ENCODE data around the gene FABP2.
A peak's percentile ranks its signal among the peaks of the same experiment; 100 is the strongest.
"Not testable (repeated sequence)": the region's sequence is repeated elsewhere in the genome, so short reads cannot be mapped to it uniquely, and the experiment has no call there.

FABP2 gene

DNA sequence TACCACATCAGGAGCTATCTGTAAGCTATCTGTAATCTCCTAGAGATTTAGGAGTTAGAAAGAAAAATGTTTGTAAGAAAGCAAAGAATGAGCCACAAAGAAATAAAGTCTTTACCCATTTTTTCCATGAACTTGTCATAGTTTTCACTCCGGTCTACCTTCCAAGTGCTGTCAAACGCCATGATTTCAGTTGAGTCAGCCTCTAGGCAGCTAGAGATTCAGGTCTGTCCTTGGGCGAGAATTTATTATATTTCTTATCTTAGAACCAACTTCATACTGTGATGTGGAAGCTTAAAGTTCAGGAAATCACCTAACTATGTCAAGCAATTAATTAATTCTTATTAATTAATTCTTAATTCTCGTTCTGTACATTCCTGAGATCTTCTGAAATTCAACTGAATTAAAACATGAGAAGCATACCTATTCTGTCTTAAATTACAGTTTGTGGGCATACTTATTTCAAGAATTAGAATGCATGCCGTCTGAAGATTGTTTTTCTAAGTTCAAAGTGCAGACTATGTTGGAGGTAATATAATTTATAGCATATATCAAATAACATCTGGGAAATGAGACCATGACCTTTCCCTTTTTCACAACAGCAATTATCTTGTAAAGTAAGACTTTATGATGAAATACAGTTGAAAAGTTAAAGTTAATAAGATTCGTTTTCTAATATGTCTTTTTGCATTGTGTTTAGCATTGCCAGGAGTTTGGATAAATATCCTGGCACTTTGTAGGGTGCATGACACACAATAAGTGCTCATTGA lies at the start of gene FABP2:
TSS of gene FABP2 (minus strand) at position 218 of the 767 bp plus-strand sequence. CDS start at position 182, 36 bp downstream.
- DNase-seq: no peak

DNA sequence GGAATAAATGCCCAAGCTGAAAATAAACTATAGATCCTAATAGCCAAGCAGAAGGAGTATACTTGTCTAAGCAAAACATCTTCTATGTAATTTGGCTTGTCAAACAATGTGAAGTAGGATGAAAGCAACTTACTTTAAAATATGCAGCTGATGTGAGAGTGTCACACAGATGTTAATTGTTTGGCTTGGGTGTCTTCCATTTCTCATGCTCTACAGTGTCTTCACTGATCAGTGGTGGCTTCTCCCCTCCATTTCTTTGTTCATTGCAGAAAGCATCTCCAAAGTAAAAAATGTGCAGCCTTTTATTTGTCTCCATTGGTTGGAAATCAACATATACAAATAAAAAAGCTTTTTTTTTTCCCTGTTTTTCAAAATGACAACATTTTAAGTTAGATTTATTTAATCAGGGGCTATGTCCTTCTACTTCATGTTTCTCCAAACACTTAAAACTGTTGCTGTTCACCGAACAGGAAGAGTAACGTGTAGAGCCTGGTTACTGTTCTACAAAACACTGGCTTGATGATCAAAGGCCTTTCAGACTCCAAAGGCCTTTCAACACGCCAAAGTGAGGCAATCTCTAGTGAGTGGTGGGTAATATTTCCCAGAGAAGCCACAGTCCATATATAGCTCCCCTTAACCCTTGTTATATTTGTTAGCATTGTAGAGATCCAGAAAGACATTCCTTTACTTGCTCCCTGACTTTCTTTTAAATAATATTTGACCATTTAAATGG lies 49.2 kb upstream of the FABP2 start:
- not testable (repeated sequence) for DNase-seq

DNA sequence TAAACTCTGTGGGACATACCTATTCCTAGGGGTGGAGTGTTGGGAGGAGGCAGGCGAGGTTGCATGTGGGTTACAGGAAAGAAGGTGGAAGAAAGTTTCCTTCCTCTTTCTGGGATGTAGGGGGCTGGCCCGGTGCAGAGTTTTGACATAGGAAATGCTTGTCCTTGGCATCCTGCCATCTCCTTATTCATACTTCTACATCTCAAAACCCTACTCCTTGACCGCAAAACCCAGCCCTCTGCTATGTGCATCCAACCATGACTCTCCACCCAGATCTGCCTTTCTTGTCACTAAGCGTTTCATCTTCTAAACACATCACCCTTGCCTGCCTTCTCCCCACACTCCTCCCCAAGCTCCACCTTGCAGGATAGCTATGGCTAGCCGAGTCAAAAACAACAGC lies 48.5 kb upstream of the FABP2 start:
- peak; percentile 55 for DNase-seq

DNA sequence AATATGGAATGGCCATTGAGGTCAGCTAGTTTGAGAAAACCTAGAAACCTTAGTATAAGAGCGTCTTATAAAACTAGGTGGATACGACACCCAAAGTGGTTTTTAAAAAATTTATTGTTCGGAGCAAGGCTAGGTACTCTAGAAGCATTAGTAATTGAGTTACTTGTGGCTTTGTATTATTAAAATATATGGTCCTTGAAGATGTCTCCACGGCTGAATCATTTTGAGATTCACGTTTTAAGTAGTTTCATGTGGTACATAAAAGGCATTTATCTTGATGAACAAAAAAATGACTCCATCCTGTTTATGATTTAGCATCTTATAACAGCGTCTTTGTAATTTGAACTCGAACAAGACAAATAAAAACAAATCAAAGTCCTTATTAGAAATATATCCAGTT lies 44.9 kb upstream of the FABP2 start:
- not testable (repeated sequence) for DNase-seq

DNA sequence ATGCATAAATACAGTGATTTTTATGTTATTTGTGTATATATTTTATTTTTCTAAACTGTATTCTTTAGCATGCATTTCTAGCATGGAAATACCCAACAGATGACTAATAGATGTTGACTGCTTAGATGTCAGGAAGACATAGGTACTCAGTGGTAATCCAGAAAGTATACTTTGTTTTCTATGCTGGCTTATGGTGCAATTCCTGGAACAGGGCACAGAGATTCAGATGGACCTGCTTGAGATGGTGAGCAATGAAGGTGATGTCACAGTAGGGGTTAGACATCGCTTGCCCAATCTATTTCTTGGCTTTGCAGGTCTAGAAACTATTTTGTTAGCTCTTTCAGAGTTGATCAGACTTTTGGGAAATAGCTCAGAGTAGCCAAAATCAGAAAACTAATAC lies 42.3 kb upstream of the FABP2 start:
- not testable (repeated sequence) for DNase-seq

DNA sequence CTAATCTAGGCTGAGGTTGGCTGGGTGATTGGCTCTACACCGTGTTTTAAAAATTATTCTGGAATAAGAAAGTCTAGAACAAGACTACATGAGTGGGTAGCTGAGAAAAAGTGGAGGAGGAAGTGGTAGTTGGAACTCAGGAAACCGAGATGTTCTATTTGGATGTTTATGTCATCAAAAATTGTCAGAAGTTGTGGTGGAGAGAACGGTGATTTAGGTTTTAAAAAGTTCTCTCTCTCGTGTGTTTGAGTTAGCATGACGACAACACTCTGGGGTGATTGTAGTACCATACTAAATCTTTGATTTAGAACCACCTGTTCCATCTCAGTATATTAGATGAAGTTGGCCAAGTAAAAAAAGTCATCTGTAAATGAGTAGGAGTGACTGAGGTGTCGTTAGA lies 41.4 kb upstream of the FABP2 start:
- not testable (repeated sequence) for DNase-seq

DNA sequence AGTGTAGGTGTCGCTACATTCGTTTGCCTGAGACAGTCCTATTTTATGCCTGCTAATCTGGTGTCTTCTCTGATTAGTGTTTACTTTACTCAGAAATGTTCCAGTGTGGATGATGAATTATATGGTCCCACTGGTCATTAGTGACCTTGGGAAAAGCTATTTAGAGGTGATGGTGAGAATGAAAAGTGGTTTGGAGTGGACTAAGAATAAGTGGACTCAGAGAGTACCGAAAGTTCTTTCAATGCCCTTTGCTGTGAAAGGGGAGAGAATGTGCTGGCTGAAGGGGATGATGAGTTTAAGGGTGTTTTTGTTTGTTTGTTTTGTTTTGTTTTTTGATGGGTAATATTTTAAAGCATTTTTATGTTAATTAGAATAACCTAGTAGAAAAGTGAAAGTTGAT lies 40.5 kb upstream of the FABP2 start:
- not testable (repeated sequence) for DNase-seq

DNA sequence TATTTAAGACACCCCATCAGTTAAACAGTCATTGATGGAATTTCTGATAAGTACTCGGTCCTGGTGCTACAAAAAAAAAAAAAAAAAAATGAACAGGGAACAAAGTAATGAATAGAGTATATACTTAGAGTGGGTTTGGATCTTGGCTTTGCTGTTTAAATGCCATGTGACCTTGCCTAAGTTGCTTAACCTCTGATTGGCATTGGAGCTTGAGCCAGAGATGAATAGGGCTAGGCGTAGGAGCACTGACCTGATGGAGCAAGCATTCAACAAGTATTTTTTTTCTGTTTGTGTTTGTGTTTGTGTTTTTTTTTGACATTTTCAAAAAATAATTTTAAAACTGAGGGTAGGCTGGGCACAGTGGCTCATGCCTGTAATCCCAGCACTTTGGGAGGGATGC lies 37.9 kb upstream of the FABP2 start:
- not testable (repeated sequence) for DNase-seq

DNA sequence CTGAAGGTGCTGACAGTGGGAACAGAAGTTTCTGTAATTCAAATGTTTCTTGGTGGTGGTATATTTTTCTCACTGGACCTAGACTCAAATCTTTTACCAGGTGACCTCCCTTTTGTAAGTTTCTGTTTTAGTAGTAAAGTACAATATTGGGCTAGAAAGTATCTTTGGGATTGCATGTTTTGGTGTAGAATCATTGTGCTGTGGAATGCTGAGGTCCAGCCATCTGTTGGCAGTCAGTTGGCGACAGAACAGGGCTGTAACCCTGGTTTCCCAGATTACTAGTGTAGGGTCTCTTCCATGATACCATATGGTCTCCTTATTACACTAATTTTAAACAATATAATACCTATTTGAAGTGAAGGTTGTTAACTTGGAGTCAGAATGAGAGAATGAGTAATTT lies 34.9 kb upstream of the FABP2 start:
- DNase-seq: not testable (repeated sequence)

DNA sequence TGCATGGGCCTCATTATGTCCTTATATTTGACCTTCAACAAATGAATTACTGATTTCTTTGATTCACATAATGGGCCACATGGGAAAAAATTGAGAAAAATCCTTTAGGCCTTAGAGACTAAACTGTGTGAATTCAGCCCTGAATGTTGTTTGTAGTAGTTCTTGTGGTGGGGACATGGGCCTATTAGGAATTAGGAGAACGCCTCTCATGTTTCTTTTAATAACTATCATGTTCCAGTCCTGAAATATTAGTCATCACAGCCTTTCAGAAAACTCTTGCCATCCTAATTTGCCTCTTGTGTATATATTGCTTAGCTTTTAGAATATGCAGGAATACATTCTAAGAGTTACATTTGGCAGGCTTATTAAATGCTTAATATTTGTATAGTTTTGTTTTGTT lies 34.1 kb upstream of the FABP2 start:
- not testable (repeated sequence) for DNase-seq

DNA sequence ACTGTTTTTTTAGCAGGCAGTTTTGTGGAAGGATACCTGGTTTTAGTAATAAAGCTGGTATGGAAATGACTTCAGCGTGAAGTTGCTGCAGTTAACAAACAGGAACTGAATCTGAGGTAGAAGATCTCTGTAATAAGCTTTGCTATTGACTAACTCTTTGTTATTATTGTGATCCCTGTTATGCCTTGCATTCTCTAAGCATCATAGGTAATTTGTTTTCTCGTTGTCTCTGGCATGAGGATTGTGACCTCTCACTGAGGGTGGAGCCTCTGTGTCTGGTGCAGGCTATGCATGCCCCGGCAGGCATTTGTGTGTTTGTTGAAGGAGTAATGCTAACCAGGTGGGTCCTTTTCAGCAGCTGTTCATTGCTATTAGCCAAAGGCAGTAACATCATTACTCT lies 31.4 kb upstream of the FABP2 start:
- DNase-seq: not testable (repeated sequence)

DNA sequence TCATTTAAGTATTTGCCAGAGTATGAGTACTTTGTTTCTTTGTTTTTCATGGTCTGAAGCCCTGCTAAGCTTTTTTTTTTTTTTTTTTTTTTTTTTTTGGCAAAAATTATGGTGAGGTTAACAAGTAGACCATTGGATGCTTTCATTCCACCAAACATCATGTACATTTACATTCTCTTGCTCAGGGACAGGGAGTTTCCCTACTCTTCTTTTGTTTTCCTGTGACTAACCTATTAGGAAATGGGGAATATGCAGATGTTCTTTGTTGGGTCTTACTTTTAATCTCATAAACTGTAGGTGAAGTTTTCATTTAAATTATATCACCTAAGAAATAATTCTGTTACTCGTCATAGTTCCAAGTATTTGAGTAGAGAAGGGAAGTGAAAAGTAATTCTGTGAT lies 26.2 kb upstream of the FABP2 start:
- not testable (repeated sequence) for DNase-seq

DNA sequence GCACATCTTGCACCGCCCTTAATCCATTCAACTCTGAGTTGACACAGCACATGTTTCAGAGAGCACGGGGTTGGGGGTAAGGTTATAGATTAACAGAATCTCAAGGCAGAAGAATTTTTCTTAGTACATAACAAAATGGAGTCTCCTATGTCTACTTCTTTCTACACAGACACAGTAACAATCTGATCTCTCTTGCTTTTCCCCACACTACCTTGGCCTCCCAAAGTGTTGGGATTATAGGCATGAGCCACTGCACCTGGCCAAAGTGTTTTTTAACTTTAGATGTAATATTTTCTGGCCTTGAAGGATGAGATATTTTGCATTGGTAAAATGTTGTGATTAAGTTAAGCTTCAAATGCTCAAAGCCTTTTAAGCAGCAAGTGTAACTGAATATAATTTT lies 21.4 kb upstream of the FABP2 start:
- not testable (repeated sequence) for DNase-seq

DNA sequence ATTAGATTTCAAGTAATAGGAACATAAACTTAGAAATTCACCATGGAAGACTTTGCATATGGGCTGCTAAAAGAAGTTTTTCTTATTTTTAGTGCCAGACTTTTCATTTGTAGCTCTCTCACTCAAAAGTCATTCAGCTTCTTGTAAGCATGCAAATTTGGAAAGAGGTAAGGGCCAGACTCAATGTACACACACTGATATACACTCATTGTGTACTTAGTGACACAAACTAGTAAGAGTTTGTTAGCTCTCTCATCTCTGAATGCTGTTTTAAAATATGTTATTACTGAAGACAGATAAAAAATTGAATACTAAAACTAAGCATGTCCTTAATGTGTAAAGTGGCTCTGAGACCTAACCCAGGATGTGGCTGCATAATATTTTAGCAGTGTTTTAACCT lies 18.0 kb upstream of the FABP2 start:
- DNase-seq: not testable (repeated sequence)

DNA sequence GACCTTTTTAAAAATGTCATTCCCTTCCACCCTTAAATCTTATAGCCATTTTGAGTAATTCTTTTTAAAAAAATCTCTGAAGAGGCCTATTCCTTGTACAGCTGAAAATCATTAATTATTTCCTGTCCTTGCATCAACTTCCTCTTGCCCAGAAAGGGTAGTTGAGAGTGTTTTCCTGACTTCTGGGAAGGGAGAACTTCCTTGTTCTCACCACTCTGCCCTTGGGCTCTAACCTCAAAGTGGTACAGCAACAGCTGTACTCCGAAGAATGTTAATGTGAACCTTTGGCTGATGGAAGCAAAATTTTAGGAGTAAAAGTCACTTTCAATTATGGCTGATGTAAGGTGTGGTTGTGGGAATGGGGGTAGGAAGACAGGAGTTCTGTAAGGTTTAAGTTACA lies 15.1 kb upstream of the FABP2 start:
- no peak for DNase-seq

DNA sequence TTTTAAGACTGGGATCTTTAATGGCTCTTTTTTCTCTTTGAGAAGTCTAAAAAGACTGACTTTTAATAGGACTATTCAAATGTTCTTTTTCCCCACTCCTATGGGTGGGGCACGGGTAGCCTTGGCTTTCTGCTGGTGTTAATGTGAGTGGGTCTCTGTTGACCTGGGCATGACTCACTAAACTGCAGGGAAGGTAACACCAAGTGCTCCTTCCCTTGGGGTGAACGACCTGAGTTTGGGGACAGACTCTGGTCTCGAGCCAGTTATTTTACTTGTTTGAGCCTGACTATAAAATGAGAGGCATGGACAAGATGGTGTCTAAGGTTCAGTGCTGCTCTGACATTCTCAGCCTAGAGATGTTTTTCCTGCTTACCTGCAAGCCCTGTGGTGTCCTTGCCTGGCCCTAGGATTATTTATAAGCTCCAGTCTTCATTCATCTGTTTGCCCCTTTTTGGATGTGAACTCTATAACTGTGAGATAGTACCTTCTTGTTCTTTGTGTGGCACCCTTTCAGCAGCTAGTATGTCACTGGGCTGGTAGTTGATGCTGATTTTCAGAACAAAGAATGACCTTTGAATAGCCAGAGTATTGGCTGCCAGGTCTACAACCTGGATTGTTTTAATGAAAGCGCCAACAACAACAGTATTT lies 14.5 kb upstream of the FABP2 start:
- not testable (repeated sequence) for DNase-seq

DNA sequence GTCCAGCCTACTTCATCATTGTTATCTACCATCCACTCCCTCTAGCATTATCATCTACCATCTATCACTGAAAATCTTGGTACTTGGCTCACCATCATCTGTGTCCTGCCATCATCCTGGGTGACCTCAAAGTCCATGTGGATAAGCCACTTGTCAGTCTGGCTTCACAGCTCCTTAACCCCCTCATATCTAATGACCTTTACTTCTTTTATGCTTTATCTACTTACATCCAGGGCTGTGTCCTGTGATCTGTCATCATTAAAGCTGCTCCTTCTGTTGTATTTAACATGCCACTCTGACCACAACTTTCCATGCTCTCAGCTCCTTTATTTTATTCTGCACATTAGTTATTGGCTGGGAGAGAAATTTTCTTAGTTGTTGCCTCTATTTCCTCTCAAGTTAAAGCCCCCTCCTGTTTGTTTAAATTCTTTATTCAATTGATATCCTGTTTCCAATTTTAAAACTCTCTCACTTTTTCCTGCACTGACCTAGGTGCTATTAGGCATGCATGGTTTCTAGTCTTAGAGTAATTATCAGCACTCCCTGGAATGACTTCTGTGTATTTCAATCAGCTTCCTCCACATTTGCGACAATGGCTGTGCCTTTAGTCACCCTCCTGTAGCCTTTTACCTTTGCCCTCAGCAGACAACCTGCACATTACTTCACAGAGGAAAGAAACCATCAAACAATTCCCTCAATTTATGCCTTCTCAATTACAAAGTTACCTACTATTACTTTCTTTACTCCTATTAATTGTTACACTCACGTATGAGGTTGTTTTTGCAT lies 8.1 kb upstream of the FABP2 start:
- DNase-seq: no peak

DNA sequence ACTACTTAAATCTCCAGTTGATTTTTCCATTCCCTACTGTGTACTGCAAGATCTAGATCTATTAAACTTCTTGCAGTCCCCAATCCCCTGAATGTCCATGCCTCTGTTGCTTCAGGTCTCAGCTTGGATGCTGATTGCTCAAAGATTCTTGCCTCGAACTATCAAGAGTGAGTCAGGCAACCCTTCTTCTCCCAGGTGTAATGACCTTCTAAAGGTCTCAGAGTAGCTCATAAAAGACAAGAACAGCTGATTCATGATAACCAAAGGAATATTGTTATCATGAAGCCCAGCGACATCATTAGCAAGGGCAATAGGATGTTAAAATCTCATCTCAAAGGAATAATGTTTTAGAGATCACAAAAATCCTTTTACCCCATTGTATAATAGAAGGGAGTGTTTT lies 6.8 kb upstream of the FABP2 start:
- no peak for DNase-seq

DNA sequence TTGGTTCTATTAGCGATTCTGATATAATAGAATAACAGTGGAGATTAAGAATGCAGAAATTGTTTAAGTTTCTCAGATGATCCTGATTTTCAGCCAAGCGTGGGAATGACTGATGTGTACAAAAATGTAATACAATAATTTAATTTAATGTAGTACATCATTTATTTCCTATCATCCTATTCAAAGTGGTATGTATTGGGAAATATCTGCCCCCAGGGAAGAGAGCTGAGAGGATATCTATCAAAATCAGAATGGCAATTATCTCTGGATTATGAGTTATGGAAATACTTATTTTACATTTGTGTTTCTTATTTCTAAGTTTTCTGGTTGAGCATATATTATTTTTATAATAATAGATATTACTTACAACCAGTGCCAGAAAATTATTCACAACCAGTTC lies 3.9 kb downstream of the FABP2 start:
- DNase-seq: no peak

DNA sequence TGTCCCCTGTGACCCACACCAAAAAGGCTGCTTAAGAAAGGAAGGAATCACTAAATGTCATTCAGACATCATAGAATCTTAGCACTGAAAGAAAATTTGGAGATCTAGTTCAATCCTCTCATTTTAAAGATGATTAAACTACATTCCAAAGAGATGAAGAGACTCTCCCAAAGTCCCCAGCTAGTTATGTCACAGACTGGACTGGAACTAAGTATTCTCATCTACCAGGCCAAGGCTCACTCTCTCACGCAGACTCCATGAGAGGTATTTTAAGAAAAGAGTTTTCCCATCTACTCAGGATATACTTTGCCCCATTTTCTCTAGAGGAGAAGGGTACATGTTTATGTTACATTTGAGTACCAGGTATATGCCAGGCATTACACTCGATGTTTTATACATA lies 6.9 kb downstream of the FABP2 start:
- DNase-seq: no peak

DNA sequence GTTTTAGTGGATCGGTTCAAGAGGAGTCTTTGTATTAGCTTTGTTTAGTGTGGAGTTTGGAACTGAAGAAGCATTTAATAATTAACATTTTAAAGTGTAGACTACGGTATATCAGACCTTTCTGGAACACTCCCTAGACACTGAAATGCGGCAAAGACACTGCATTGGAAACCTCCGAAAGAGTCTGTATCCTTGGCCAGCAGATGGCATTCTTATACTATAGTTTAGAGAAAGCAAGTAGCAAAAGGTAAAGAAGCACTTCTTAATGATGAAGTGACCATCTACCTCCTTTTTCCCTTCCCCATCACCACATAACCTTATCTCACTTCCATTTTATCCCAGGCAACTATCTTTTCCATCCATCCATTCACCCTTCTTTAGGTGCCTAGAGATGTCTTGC lies 7.6 kb downstream of the FABP2 start:
- DNase-seq: no peak

DNA sequence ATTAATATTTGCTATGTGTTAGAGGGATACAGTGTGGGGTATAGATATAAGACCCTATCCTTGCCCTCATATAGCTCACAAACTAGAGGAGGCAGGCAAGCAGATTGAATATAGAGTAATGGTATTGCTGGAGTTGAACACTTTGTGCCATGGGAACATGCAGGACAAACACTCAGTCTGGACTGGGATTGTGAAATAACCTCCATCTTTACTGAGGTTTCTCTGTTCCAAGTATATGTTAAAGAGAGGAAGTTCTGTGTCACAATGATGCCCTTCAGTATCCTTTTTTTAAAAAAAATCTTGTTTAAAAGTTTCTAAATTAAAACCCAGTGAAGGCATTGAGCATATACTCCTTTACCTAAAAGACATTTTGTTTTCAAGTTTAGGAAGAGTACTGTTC lies 8.7 kb downstream of the FABP2 start:
- no peak for DNase-seq

DNA sequence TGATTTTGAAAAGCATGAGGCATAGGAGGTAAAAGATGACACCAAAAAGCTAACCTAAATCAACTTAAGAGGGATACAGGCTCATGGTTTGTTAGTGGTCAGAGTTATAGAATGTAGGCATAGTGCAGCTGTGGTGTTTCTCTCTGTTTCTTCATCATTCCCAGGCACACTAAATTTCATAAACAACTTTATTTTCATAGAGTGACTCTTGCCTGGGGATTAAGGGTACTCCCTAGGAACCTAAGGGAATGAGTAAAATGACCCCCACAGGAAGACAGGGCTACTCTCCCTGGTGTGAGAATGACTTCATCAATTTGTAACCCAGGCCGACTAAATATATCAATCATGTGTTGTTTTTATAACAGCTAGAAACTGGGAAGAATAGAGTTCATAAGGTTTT lies 11.1 kb downstream of the FABP2 start:
- no peak for DNase-seq
